ENCODE measurements around the gene CFAP77.

GRCh38 chr9:132588098-132588497, 178.1 kb downstream of the CFAP77 start:
- TF ChIP-seq CTCF (IDR thresholded peaks at IDR 0.05; ENCODE audit: insufficient read depth, low read depth, low read length): no peak
- TF ChIP-seq EZH2 (IDR thresholded peaks at IDR 0.05; ENCODE audit: insufficient read depth, low read length): no peak
